ENCODE measurements around the gene SCARB1. TPM values are rescaled to one million over a fixed set of nuclear protein-coding genes. Genes with fewer than 3 reads are reported as not detected.

The SCARB1 gene
- total and polyA plus RNA-seq, 2 of the 13 experiments (the other 11 are each of a cell fraction or from before 2014, with no cell fraction given): 63.4 to 160 TPM

DNA sequence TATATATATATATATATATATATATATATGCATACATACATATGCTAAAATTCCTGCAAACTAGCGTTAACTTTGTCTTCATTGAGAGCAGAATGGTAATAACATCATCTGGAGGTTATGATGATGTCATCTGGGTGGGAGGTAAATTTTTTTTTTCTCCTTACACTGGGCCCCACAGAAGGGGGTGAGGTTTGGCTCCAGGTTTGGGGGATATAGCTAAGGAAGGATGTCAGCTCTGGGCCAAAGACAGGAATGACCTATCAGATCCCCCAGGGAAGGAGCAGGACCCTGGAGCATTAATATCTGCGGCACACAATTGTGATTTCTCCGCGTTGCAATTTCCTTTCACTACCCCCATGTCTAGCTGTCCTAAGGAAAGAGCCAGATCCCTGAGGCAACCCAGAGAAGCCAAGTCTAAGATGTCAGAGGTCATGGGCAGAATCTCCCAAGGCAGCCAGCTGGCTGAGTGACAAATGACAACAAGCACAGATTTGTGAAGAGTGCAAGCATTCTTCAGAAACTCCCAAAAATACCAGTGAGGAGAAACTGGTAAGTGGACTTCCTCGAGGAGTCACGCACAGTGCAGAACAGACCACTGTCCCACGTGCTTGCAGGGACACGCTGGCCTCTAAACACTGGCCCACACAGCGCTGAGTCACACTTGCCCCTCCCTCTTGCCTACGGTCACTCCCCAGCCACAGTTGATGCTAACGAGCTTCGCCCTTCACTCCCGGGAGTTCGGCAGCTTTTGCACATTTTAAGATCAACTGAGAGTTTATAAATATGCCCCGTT lies 40.8 kb upstream of the SCARB1 start (continued):
- TF ChIP-seq ZKSCAN8 (CRISPR knock-in tag; IDR thresholded peaks at IDR 0.05; ENCODE audit: borderline replicate concordance): peak; percentile 36; the same call in 1 of the 2 replicates
- TF ChIP-seq ZSCAN22 (CRISPR knock-in tag; IDR thresholded peaks at IDR 0.05): no peak
- no peak for TF ChIP-seq ZNF879 (CRISPR knock-in tag; IDR thresholded peaks at IDR 0.05)
- TF ChIP-seq IKZF4 (CRISPR knock-in tag; IDR thresholded peaks at IDR 0.05; ENCODE audit: borderline replicate concordance, low read depth, not compliant biosample characterization): no peak
- TF ChIP-seq ZNF776 (CRISPR knock-in tag; IDR thresholded peaks at IDR 0.05): no peak
- TF ChIP-seq CTCF (CRISPR knock-in tag; IDR thresholded peaks at IDR 0.05): 0 out of 2 replicates have a peak, but pooled peaks have one; percentile 15
- TF ChIP-seq MLX (CRISPR knock-in tag; IDR thresholded peaks at IDR 0.05): peak; percentile 65; the same call in 1 of the 2 replicates
- no peak for TF ChIP-seq ZNF7 (CRISPR knock-in tag; IDR thresholded peaks at IDR 0.05)
- TF ChIP-seq HNRNPH1 (optimal IDR thresholded peaks at IDR 0.05; ENCODE audit: low read depth, low read length): no peak
- TF ChIP-seq ADNP (CRISPR knock-in tag; IDR thresholded peaks at IDR 0.05): no peak
- TF ChIP-seq GATAD1 (CRISPR knock-in tag; IDR thresholded peaks at IDR 0.05): peak; percentile 46; the same call in 1 of the 2 replicates
- TF ChIP-seq, protein P1, sequence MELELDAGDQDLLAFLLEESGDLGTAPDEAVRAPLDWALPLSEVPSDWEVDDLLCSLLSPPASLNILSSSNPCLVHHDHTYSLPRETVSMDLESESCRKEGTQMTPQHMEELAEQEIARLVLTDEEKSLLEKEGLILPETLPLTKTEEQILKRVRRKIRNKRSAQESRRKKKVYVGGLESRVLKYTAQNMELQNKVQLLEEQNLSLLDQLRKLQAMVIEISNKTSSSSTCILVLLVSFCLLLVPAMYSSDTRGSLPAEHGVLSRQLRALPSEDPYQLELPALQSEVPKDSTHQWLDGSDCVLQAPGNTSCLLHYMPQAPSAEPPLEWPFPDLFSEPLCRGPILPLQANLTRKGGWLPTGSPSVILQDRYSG (CRISPR knock-in tag; IDR thresholded peaks at IDR 0.05): 0 out of 2 replicates have a peak, but pooled peaks have one; percentile 51
- peak; percentile 44 for TF ChIP-seq TEAD3 (CRISPR knock-in tag; optimal IDR thresholded peaks at IDR 0.05; ENCODE audit: borderline replicate concordance)
- TF ChIP-seq NFE2L1 (CRISPR knock-in tag; IDR thresholded peaks at IDR 0.05; ENCODE audit: borderline replicate concordance): peak; percentile 69; the same call in 1 of the 2 replicates
- TF ChIP-seq, protein P2, sequence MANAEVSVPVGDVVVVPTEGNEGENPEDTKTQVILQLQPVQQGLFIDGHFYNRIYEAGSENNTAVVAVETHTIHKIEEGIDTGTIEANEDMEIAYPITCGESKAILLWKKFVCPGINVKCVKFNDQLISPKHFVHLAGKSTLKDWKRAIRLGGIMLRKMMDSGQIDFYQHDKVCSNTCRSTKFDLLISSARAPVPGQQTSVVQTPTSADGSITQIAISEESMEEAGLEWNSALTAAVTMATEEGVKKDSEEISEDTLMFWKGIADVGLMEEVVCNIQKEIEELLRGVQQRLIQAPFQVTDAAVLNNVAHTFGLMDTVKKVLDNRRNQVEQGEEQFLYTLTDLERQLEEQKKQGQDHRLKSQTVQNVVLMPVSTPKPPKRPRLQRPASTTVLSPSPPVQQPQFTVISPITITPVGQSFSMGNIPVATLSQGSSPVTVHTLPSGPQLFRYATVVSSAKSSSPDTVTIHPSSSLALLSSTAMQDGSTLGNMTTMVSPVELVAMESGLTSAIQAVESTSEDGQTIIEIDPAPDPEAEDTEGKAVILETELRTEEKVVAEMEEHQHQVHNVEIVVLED (CRISPR knock-in tag; IDR thresholded peaks at IDR 0.05; ENCODE audit: borderline replicate concordance): peak; percentile 39; the same call in 1 of the 2 replicates
- TF ChIP-seq RAD21 (CRISPR knock-in tag; IDR thresholded peaks at IDR 0.05): peak; percentile 27; the same call in 1 of the 2 replicates
- no peak for TF ChIP-seq NCOA1 (CRISPR knock-in tag; IDR thresholded peaks at IDR 0.05)
- TF ChIP-seq NPAS2 (CRISPR knock-in tag; IDR thresholded peaks at IDR 0.05; ENCODE audit: borderline replicate concordance): no peak
- TF ChIP-seq NONO (IDR thresholded peaks at IDR 0.05): no peak
- TF ChIP-seq NONO (CRISPR knock-in tag; conservative IDR thresholded peaks at IDR 0.05): no peak
- no peak for TF ChIP-seq ZNF496 (CRISPR knock-in tag; IDR thresholded peaks at IDR 0.05; ENCODE audit: insufficient replicate concordance)
- 0 out of 2 replicates have a peak, but pooled peaks have one; percentile 31 for TF ChIP-seq NCOA2 (CRISPR knock-in tag; IDR thresholded peaks at IDR 0.05)
- no peak for TF ChIP-seq ZNF30 (CRISPR knock-in tag; IDR thresholded peaks at IDR 0.05)
- no peak for TF ChIP-seq FOXK2 (IDR thresholded peaks at IDR 0.05)
- no peak for TF ChIP-seq NFIB (CRISPR knock-in tag; IDR thresholded peaks at IDR 0.05; ENCODE audit: borderline replicate concordance)
- no peak for TF ChIP-seq ZNF674 (CRISPR knock-in tag; IDR thresholded peaks at IDR 0.05; ENCODE audit: low read depth)
